ENCODE data around the gene SF1.

Gene SF1

DNA sequence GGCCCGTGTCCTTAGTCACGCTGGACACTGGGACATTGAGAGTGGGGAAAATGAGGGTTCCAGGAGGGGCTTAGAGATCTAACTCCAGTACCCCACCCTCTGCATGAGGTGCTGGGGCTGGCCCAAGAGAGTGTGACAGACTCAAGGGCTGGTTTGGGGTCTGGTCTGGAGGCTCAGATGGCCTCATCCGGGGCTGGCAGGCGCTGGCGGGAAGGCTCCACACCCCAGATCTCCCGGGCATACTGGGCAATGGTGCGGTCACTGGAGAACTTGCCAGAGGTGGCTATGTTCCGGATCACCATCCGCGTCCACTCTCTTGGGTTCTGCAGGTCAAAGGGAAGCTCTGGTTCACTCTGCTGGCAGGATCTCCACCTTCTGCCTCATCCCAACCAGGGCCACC is 31.9 kb downstream of the SF1 start:
- no peak overlapping the region for H3K4me3 ChIP-seq (ENCODE audit: low read length)
- DNase-seq (ENCODE audit: low read depth): no peak
- TF ChIP-seq CTCF (conservative IDR thresholded peaks at IDR 0.05; ENCODE audit: low read length): no peak

GRCh38 chr11:64745521-64746328 is 32.6 kb downstream of the SF1 start:
- peak; percentile 28 for DNase-seq (ENCODE audit: low read depth)
- no peak for TF ChIP-seq CTCF (conservative IDR thresholded peaks at IDR 0.05; ENCODE audit: low read length)
- H3K4me3 ChIP-seq (ENCODE audit: low read length): peak overlapping the region; percentile 29

DNA sequence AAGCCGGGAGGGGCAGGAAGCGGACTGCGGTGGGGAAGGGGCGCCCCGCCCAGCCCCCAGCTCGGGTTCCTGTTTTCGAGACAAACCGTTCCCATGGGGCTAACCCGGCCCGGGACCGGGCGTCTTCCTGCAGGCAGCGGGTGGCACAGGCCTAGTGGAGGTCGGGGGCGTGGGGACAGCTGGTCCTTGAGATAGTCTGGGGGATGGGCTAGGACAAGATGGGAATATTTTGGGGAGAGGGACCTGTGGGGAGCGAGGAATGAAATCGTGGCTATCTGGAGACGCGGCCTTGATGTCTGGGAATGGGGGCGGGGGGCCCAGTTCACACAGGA is 33.2 kb downstream of the SF1 start:
- no peak for DNase-seq (ENCODE audit: low read depth)
- no peak for TF ChIP-seq CTCF (conservative IDR thresholded peaks at IDR 0.05; ENCODE audit: low read length)
- peak overlapping the region; percentile 12; the same call in 1 of the 2 replicates for H3K4me3 ChIP-seq (ENCODE audit: low read length)

GRCh38 chr11:64744544-64745188 is 33.7 kb downstream of the SF1 start:
- no peak for DNase-seq (ENCODE audit: low read depth)

DNA sequence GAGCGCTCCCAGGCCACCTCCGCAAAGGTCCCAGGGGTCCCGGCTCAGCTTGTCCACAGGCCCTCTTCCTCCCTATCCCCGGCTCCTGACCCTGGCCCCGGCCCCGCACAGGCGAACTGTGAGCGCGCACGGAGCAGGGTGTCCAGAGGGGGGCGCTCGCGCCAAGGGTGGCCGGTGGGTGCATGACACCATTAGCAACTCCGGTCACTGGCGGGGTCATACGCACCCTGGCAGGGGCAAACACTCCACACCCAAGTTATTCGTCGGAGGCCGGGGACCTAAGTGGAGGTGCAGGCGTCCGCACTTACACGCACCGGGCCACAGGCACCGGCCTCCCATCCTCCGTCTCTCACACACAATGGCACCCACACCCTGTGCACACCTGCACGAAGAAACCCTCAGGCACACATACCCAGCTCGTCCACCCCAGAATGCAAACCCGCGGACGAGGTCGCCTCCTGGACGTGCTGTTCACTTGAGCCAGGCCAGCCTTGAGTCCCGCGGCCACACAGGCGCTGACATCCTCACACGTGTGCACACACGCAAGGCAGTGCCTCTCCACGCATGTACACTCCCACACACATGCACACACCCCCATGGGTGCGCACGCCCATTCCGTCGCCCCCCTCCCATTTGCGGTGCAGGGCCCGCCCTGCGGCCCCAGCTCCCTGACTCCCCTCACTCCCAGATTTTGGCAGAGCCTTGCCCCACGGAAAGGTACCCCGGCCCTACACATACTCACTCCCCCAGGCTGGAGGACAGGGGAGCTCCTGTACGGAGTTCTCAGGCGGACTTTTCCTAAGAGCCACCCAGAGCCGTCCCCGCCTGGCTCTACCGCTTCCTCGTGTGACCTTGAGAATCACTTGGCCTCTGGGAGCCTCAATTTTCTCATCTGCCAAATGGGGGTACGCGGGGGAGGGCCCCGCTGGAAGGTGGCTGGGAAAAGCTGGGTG is 34.5 kb downstream of the SF1 start, which contains the start of gene RASGRP2:
Gene RASGRP2, minus strand, starts transcription at position 552 of the 953 bp plus-strand sequence. CDS start 1,276 bp downstream, outside the sequence.
- peak within 1 kb of the TSS; percentile 43 for H3K4me3 ChIP-seq (ENCODE audit: low read length)
- no peak for DNase-seq (ENCODE audit: low read depth)
- TF ChIP-seq CTCF (conservative IDR thresholded peaks at IDR 0.05; ENCODE audit: low read length): peak; percentile 44

More at GRCh38 chr11:64744544-64745188, 33.7 kb downstream of the SF1 start:
- no peak overlapping the region for H3K4me3 ChIP-seq (ENCODE audit: low read length)
- TF ChIP-seq CTCF (conservative IDR thresholded peaks at IDR 0.05; ENCODE audit: low read length): no peak

DNA sequence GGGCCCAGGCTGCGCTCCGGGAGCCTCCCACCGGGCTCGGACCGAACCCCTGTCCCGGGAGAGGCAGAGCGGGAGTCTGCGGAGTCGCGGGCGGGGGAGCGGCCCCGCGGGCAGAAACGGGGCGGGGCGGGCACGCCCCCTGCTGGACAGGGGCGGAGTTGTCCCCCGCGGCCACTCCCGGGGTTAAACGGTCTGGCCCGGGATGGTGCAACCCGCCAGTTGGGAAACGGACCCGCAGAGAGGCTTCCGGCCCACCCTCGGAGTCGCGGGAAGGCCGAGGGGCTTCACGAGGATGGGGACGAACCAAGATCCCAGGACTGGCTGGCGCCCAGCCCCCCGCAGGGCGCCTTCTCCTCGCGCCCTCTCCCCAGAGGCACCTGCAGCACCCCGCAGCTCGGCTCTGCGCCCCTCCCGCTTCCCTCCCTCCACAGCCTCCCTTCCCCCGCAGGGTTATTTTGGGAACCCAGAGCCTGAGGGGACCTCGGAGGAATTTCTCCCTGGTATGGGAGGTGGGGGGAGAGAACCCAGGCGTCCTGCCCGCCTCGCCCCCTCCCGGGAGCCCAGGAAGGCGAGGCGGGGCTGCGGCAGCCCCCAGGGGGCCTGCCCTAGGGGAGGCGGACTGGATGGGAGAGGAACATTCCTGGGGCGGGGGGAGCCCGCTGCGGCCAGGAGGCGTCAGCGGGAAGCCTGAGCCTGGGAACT is 35.3 kb downstream of the SF1 start:
- peak; percentile 56 for TF ChIP-seq CTCF (conservative IDR thresholded peaks at IDR 0.05; ENCODE audit: low read length)
- peak; percentile 32 for DNase-seq (ENCODE audit: low read depth)
- peak overlapping the region; percentile 57 for H3K4me3 ChIP-seq (ENCODE audit: low read length)
